NT2/D1 (cell line): ENCODE data around the gene SPRR4.

Source experiments
- DNase-seq: peaks from one replicate; pipeline ENCODE4 v3.0.0-alpha.2; 2011; ENCODE audit warnings: low read depth, low spot score
- H3K27me3 ChIP-seq: 2 replicates; pipeline ENCODE4 v1.6.0; 2011; ENCODE audit warnings: mild to moderate bottlenecking; ENCODE audit not compliant: insufficient read length, insufficient read depth
- H3K36me3 ChIP-seq: 2 replicates; pipeline ENCODE4 v1.6.1; 2011; ENCODE audit warnings: mild to moderate bottlenecking, low read length, mixed read lengths; ENCODE audit not compliant: insufficient read depth, insufficient read length
- H3K4me1 ChIP-seq: 2 replicates; pipeline ENCODE4 v1.5.1; 2011; ENCODE audit not compliant: insufficient read depth, insufficient read length
- H3K4me3 ChIP-seq: 2 replicates; pipeline ENCODE4 v1.5.1; 2011; ENCODE audit warnings: low read depth; ENCODE audit not compliant: insufficient read length
- H3K9ac ChIP-seq: 2 replicates; pipeline ENCODE4 v1.6.0; 2011; ENCODE audit warnings: low read depth; ENCODE audit not compliant: insufficient read length
- H3K9me3 ChIP-seq: 2 replicates; pipeline ENCODE4 v1.5.1; 2011; ENCODE audit warnings: mild to moderate bottlenecking, low read length; ENCODE audit not compliant: insufficient read depth
- SUZ12 ChIP-seq: IDR thresholded peaks from 2 replicates; pipeline ENCODE4 v1.6.1; 2011; ENCODE audit not compliant: insufficient read length, insufficient read depth; ENCODE audit errors: extremely low read depth
- YY1 ChIP-seq: IDR thresholded peaks from 2 replicates; pipeline ENCODE4 v1.6.1; 2011; ENCODE audit not compliant: insufficient read length, insufficient read depth
- ZNF274 ChIP-seq: IDR thresholded peaks from 2 replicates; pipeline ENCODE4 v1.6.1; 2011; ENCODE audit warnings: mild to moderate bottlenecking, low read depth, low read length

SPRR4 gene

GRCh38 chr1:152981146-152981871, 10.9 kb downstream of the SPRR4 start:
- Histone ChIP-seq H3K27me3 (no peaks in the 10 kb centered on the region), H3K9ac (no peak overlapping the region), H3K9me3 (no peaks in the 10 kb centered on the region), H3K36me3 (no peaks in the 10 kb centered on the region), H3K4me3 (no peak overlapping the region), H3K4me1 (no peaks in the 10 kb centered on the region)
- TF ChIP-seq ZNF274 (no peak), YY1 (no peak), SUZ12 (no peak)
- no peak for DNase-seq

GRCh38 chr1:152982076-152982475, 11.6 kb downstream of the SPRR4 start:
- no peaks in the 10 kb centered on the region for H3K36me3 ChIP-seq
- H3K4me3 ChIP-seq: no peak overlapping the region
- TF ChIP-seq YY1: no peak
- no peak for TF ChIP-seq SUZ12
- TF ChIP-seq ZNF274: no peak
- no peak for DNase-seq
- H3K27me3 ChIP-seq: no peaks in the 10 kb centered on the region
- no peak overlapping the region for H3K9ac ChIP-seq
- no peaks in the 10 kb centered on the region for H3K4me1 ChIP-seq
- no peaks in the 10 kb centered on the region for H3K9me3 ChIP-seq

GRCh38 chr1:152983234-152983633, 12.8 kb downstream of the SPRR4 start:
- no peaks in the 10 kb centered on the region for H3K4me1 ChIP-seq
- H3K9ac ChIP-seq: no peak overlapping the region
- no peak overlapping the region for H3K4me3 ChIP-seq
- TF ChIP-seq SUZ12: no peak
- no peaks in the 10 kb centered on the region for H3K27me3 ChIP-seq
- no peaks in the 10 kb centered on the region for H3K9me3 ChIP-seq
- no peak for DNase-seq
- no peaks in the 10 kb centered on the region for H3K36me3 ChIP-seq

- no peaks in the 10 kb centered on the region for H3K4me1 ChIP-seq
- no peaks in the 10 kb centered on the region for H3K9me3 ChIP-seq
- H3K27me3 ChIP-seq: no peaks in the 10 kb centered on the region
- no peak within 1 kb of the TSS for H3K4me3 ChIP-seq
- TF ChIP-seq SUZ12 (no peak), ZNF274 (no peak), YY1 (no peak)
- H3K36me3 ChIP-seq: no peaks in the 10 kb centered on the region
- H3K9ac ChIP-seq: no peak within 1 kb of the TSS
- no peak for DNase-seq
Observed at GRCh38 chr1:152983743-152984142, 13.3 kb downstream of the SPRR4 start, which contains the start of gene SPRR1A. Gene SPRR1A, plus strand, starts transcription at chr1:152984081. Its CDS starts 1,150 bp downstream, at chr1:152985231.

- no peak for DNase-seq
- no peak for TF ChIP-seq ZNF274
- TF ChIP-seq YY1: no peak
- TF ChIP-seq SUZ12: no peak
- no peaks in the 10 kb centered on the region for H3K27me3 ChIP-seq
Observed at GRCh38 chr1:152986578-152986977, 16.1 kb downstream of the SPRR4 start.

GRCh38 chr1:152993186-152993585, 22.7 kb downstream of the SPRR4 start:
- Histone ChIP-seq H3K4me1 (peaks cover 5% of the 10 kb centered on the region), H3K4me3 (no peak overlapping the region), H3K9me3 (peaks cover 9% of the 10 kb centered on the region; the same call in 1 of the 2 replicates), H3K27me3 (no peaks in the 10 kb centered on the region), H3K9ac (no peak overlapping the region), H3K36me3 (no peaks in the 10 kb centered on the region)
- TF ChIP-seq ZNF274 (no peak), YY1 (no peak), SUZ12 (no peak)
- DNase-seq: no peak

More at GRCh38 chr1:152986578-152986977, 16.1 kb downstream of the SPRR4 start:
- no peaks in the 10 kb centered on the region for H3K36me3 ChIP-seq
- no peak overlapping the region for H3K9ac ChIP-seq
- H3K4me1 ChIP-seq: no peaks in the 10 kb centered on the region
- H3K4me3 ChIP-seq: no peak overlapping the region
- H3K9me3 ChIP-seq: no peaks in the 10 kb centered on the region

GRCh38 chr1:152995842-152996241, 25.4 kb downstream of the SPRR4 start:
- H3K9ac ChIP-seq: no peak overlapping the region
- H3K36me3 ChIP-seq: no peaks in the 10 kb centered on the region
- peaks cover 9% of the 10 kb centered on the region; the same call in 1 of the 2 replicates for H3K9me3 ChIP-seq
- no peak for TF ChIP-seq YY1
- no peak for TF ChIP-seq SUZ12
- no peak for TF ChIP-seq ZNF274
- H3K4me1 ChIP-seq: peaks cover 5% of the 10 kb centered on the region
- no peaks in the 10 kb centered on the region for H3K27me3 ChIP-seq
- no peak for DNase-seq
- no peak overlapping the region for H3K4me3 ChIP-seq
